Smooth muscle cell of the coronary artery (primary cell): ENCODE results near the gene RTEL1. TPM values are rescaled to one million over a fixed set of nuclear protein-coding genes. Genes with fewer than 3 reads are reported as not detected.

Source experiments
- total RNA-seq: library from RNA; depleted of rRNA; stranded (reverse); fragments of >200 nt; gene quantifications from 2 replicates; pipeline ENCODE4 v1.2.3, GENCODE V29; 2014; ENCODE audit warnings: low replicate concordance

RTEL1 gene
- total RNA-seq = 9.2 and 12.5 TPM in 2 replicates

GRCh38 chr20:63657937-63658748, at the start of gene RTEL1:
Gene RTEL1, plus strand, starts transcription at chr20:63658312. Its CDS starts 1,091 bp downstream, at chr20:63659403.

DNA sequence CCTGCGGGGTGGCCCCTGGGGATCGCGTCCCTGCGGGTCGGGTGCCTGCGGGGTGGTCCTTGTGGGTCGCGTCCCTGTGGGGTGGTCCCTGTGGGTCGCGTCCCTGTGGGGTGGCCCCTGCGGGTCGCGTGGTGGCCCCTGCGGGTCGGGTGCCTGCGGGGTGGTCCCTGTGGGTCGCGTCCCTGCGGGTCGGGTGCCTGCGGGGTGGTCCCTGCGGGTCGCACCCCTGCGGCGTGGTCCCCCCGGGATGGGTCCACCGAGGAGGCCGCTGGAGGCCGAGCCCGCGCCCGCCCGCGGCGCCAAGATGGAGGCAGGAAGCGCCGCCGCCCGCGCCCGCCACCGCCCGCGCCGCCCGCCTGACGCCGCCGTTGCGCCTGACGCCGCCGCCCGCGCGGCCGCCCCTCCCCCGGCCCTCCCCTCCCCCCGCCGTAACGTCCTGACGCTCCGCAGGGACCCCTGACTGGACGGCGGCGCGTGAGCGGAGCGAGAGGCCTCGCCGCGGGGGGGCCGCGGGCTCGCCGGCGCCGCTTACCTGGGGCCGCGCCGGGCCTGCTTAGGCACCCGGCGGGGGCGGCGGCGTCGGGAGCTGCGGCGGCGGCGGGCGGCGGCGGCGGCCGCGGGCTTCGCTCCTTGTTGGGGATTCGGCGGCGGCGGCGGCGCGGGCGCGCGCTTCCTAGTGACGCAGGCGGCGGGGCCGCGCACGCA, 31.5 kb upstream of the RTEL1 start, which contains the start of gene GMEB2:
TSS of gene GMEB2 (minus strand) at position 678 of the 705 bp plus-strand sequence. CDS start 7,704 bp downstream, outside the sequence.

GRCh38 chr20:63653041-63653973, 4.8 kb upstream of the RTEL1 start, which contains the start of gene STMN3:
Gene STMN3, minus strand, starts transcription at chr20:63653424. Its CDS starts 79 bp downstream, at chr20:63653345.

GRCh38 chr20:63696628-63697356, 38.7 kb downstream of the RTEL1 start, which contains the start of gene TNFRSF6B:
Gene TNFRSF6B, plus strand, starts transcription at chr20:63696652. Its CDS starts 116 bp downstream, at chr20:63696768.

DNA sequence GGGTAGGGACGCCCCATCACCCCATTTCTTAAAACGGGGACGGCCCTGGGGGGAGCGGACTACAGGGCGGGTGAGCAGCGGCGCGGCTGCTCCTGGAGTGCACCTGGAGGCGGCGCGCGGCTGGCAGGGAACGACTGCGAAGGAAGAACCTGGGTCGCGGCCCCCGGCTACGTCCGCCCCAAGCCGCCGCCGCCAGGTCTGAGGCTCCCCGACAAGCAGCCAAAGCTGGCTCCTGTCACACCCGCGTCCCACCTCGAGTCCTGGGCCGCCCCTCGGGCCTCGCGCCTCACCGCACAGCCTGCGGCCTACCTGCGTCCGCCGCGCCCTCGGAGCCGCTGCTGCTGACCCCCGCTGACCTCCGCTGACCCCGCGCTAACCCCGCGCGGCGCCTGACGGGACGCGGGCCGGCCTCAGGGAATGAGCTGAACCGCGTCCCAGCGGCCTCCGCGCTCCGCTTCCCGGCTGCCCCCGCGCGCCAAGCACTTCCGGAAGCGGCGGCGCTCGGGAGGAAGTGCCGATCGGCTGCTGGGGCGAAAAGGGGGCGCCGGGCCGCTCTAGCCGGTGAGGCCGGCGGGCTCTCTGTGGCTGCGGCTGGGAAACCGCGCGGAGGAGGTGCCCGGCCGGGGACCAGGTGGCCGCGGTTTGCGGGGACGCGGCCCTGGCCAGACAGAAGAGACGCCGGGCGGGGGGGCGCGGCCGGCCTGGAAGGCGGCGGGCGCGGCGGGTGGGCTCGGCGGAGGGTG, 49.6 kb downstream of the RTEL1 start, which contains the start of the genes ARFRP1 and ZGPAT:
TSS of gene ARFRP1 (minus strand) at position 419 of the 743 bp plus-strand sequence. CDS start 885 bp downstream, outside the sequence.
TSS of gene ZGPAT (plus strand) at position 482 of the 743 bp plus-strand sequence. CDS start 542 bp downstream, outside the sequence.

GRCh38 chr20:63735859-63736718, 78.0 kb downstream of the RTEL1 start, which contains the start of gene LIME1:
Gene LIME1, plus strand, starts transcription at chr20:63736664. Its CDS starts 886 bp downstream, at chr20:63737550.

DNA sequence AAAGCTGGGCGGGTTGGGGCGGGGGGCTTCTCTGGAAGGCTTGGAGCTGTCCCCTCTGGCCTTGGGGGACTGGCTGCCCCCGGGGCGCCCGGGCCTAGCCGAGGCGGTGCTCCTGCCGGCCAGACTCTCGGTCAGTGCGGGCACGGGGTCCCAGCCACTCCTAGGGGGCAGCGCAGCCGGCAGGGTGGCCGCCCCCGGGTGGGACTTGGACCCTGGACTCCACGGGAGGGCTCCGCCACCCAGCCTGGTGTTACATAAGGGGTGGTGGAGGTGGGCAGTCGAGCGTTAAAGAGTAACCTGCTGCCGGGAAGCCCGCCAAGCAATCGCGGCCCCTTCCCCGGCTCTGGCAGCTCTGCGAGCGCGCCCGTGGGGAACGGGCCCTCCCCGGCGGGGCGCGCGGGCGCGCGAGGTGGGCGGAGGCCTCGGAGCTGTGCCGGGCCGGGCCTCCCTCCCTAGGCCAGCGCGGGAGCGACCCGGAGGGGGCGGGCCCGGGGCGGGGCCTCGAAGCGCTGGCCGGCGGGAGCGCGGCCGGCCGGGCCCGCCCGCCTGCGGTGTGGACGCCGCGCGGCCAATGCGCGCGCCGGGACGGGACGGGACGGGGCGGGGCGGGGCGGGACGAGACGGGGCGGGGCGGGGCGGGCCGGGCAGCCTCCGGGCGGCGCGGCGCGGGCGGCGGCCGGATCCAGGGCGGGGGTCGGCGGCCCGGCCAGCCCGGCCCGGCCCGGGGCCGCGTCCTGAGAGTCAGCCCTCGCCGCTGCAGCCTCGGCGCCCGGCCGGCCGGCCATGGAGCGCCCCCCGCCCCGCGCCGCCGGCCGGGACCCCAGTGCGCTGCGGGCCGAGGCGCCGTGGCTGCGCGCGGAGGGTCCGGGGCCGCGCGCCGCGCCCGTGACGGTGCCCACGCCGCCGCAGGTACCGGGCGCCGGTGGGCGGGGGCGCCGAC, 81.3 kb downstream of the RTEL1 start, which contains the start of gene SLC2A4RG:
TSS of gene SLC2A4RG (plus strand) at position 647 of the 940 bp plus-strand sequence. CDS start at position 784, 137 bp downstream.

Other genes starting within 250 kb of the RTEL1 start
- not detected in 2 replicates for gene KCNQ2, start 185.7 kb upstream of the RTEL1 start, total RNA-seq
- 0.47 and 2.5 TPM in 2 replicates for gene EEF1A2, start 159.2 kb upstream of the RTEL1 start, total RNA-seq
- 8.0 and 19.2 TPM in 2 replicates for gene PPDPF, start 137.5 kb upstream of the RTEL1 start, total RNA-seq
- under 0.01 TPM in 1 of 2 replicates, not detected in the other for gene PTK6, start 120.9 kb upstream of the RTEL1 start, total RNA-seq
- not detected in 2 replicates for gene SRMS, start 110.6 kb upstream of the RTEL1 start, total RNA-seq
- gene FNDC11, start 104.2 kb upstream of the RTEL1 start, total RNA-seq = 0.12 and 0.30 TPM in 2 replicates
- 21.7 and 37.2 TPM in 2 replicates for gene HELZ2, start 84.1 kb upstream of the RTEL1 start, total RNA-seq
- 5.6 and 6.8 TPM in 2 replicates for gene GMEB2, start 31.2 kb upstream of the RTEL1 start, total RNA-seq
- gene STMN3, start 4.9 kb upstream of the RTEL1 start, total RNA-seq = 2.0 and 6.7 TPM in 2 replicates
- gene TNFRSF6B, start 38.3 kb downstream of the RTEL1 start, total RNA-seq = 0.68 and 7.8 TPM in 2 replicates
- 40.9 and 87.1 TPM in 2 replicates for gene ARFRP1, start 49.7 kb downstream of the RTEL1 start, total RNA-seq
- gene ZGPAT, start 49.7 kb downstream of the RTEL1 start, total RNA-seq = 15.3 and 28.8 TPM in 2 replicates
- 1.4 and 2.3 TPM in 2 replicates for gene LIME1, start 78.4 kb downstream of the RTEL1 start, total RNA-seq
- 12.9 TPM in 2 replicates for gene SLC2A4RG, start 81.5 kb downstream of the RTEL1 start, total RNA-seq
- gene ZBTB46, start 173.0 kb downstream of the RTEL1 start, total RNA-seq = 4.8 and 5.6 TPM in 2 replicates
- not detected in 2 replicates for gene ABHD16B, start 203.2 kb downstream of the RTEL1 start, total RNA-seq
- gene TPD52L2, start 207.0 kb downstream of the RTEL1 start, total RNA-seq = 84.7 and 110 TPM in 2 replicates
- 43.3 and 54.3 TPM in 2 replicates for gene DNAJC5, start 236.8 kb downstream of the RTEL1 start, total RNA-seq